Measurements from ENCODE around the gene MAP3K8.
A peak's percentile ranks its signal among the peaks of the same experiment; 100 is the strongest.
"Not testable (repeated sequence)": the region's sequence is repeated elsewhere in the genome, so short reads cannot be mapped to it uniquely, and the experiment has no call there.

The MAP3K8 gene

DNA sequence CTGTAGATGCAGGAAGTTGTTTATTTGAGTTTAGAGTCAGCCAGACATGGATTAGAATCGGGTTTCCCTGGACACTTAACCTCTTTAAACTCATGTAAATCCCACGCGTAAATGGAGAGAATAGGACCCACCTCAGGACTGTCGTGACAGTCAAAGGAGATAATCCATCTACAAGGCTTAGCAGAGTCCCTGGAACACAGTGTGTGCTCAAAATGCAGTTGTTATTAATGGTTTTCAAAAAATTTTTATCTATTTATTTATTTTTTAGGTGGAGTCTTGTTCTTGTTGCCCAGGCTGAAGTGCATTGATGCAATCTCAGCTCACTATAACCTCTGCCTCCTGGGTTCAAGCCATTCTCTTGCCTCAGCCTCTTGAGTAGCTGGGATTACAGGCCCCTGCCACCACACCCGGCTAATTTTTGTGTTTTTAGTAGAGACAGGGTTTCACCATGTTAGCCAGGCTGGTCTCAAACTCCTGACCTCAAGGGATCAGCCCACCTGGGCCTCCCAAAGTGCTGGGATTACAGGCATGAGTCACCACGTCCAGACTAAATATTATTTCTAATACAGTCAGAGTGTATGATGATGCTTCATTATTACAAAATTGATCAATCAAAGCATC is 10.2 kb upstream of the MAP3K8 start:
- DNase-seq = not testable (repeated sequence)

GRCh38 chr10:30425336-30426075 is 8.5 kb upstream of the MAP3K8 start:
- no peak for DNase-seq

- DNase-seq = no peak
These were observed 3.3 kb upstream of the MAP3K8 start for GRCh38 chr10:30430544-30431298.

GRCh38 chr10:30431435-30431911 is 2.5 kb upstream of the MAP3K8 start:
- DNase-seq = peak; percentile 38

- peak; percentile 31 for DNase-seq
These were observed 1.2 kb upstream of the MAP3K8 start for GRCh38 chr10:30432622-30433305.

GRCh38 chr10:30433306-30433729 is 666 bp upstream of the MAP3K8 start:
- DNase-seq = peak; percentile 88

DNA sequence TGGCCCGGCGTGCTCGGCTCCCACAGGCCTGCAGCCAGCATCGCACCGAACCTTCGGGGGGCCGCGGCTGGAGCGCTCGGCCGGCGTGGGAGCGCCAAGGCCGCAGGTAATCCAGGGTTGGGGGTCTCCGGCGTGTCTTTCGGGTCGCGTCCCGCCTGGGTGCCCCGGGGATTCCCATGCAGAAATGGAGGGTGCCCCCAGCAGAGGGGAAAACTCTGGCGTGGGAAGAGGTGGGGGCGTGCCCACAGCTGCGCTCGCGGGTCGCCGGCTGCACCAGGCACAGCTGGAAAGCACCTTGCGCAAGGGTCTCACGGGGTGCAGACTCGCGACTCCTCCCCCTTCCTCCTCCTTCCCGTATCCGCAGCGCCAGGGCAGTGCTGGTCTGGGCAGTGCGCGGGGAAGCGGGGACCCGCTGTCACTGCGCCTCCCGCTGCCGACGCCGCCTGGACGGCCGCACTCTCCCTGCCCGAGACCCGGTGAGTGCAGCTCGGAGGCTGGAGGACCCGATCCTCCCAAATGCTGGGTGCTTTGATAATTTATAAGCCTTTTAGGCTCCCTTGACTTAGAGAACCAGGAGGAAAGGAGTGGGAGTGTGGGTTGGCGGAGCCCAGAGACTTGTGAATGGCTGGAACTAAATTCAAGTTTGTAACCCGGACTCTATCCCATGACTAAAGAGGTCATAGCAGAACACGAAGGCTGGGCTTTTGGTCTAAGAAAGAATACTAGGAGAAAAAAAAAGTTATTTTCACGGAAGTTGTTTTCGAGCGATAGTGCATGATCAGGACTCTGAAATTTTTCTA is 489 bp downstream of the MAP3K8 start:
- DNase-seq = peak; percentile 86

- peak; percentile 57 for DNase-seq
These were observed 1.1 kb downstream of the MAP3K8 start for GRCh38 chr10:30435073-30435422.

DNA sequence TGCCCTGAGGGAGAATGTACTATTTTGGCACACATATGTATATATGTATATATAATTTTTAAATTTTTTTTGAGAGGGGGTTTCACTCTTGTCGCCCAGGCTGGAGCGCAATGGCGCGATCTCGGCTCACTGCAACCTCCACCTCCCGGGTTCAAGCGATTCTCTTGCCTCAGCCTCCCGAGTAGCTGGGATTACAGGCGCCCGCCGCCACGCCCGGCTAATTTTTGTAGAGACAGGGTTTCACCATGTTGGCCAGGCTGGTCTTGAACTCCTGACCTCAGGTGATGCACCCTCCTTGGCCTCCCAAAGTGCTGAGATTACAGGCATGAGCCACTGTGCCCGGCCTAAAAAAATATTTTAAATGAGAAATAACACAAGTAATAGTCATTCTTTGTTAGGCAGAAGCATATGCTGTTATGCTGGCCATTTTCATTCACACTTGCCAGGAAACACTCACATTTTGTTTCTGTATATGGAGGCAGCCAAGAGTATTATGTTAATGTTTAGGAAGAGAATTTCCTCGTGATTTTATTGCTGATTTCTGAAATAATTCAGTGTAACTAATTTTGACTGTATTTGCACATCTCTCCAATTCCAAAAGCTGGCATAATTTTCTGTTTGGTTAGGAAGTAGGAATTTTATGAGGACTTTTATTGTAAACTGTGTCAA is 1.6 kb downstream of the MAP3K8 start:
- DNase-seq = not testable (repeated sequence)

DNA sequence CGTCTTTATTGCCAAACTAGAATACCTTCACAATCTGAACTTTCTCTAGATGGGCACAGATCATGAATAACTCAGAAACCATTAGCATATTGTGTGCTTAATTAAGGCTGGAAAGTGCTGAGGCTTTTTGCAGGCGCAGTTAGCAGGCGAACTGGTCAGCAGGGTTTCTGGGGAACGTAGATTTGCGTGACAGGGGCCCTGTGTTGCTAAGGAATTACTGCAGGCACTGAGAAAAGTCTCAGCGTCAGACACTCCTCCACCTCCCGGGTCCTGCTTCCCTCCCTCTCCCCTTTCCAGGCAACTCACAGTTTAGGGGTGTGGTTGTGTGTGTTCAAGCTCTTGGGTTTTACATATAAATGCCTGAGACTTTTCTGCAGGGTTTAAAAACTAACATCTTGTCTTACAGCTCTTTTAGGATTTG is 2.2 kb downstream of the MAP3K8 start:
- peak; percentile 77 for DNase-seq

DNA sequence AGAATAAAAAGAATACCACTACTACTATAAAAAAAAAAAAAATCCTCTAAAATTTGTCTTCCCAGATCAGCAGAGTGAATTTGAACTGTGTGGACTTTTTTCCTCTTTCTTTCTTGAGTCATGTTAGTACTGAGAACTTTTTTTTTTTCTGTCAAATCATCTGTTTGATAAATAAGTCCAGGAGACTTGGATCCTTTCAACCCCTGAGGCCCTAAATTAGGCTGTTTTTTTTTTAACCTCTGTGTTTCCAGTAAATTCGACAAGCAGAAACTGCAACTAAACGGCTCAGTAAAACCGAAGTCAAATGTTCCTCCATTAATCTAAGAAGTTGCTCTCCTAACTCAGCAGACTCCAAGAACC is 2.7 kb downstream of the MAP3K8 start:
- no peak for DNase-seq

GRCh38 chr10:30437031-30437841 is 3.3 kb downstream of the MAP3K8 start:
- no peak for DNase-seq

- no peak for DNase-seq
These were observed 4.3 kb downstream of the MAP3K8 start for GRCh38 chr10:30438021-30438850.

DNA sequence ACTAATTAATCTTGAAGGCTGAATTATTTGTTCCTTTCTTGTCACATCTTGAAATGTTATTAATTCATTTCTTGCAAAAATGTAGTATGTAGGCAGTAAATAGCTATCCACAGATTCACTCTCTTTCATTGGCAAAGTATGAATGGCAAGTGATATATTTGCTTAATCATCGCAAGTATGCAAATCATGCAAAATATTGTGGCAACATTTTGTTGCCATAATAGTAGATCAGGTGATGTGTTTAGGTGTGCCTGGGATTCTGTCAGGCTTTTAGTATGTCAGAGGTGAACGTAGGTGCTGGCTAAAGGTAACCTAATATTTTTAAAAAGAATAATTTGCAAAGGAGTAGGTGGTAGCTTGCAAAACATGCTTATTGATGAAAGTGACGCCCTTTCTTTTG is 5.9 kb downstream of the MAP3K8 start:
- DNase-seq = no peak

- no peak for DNase-seq
These were observed 8.1 kb downstream of the MAP3K8 start for GRCh38 chr10:30442019-30442606.

- DNase-seq = no peak
These were observed 9.1 kb downstream of the MAP3K8 start for GRCh38 chr10:30443049-30443448.

DNA sequence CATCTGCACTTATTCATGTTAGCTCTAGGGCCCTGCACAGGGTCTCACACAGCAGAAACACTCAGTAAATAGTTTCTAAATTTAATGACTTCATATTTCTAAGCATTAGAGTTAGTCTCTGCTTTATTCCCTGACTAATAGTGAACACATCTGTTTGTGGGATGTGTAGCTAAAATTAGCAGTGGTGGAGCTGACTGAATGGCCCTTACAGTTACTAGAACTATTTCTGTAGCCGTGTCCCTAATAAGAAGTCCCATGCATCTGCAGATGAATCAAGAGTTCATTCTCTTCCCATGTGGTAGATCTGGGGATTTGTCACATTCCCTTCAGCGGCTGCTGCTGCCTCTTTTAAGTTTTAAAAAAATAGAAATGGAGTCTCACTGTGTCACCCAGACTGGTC is 11.7 kb downstream of the MAP3K8 start:
- DNase-seq = no peak

DNA sequence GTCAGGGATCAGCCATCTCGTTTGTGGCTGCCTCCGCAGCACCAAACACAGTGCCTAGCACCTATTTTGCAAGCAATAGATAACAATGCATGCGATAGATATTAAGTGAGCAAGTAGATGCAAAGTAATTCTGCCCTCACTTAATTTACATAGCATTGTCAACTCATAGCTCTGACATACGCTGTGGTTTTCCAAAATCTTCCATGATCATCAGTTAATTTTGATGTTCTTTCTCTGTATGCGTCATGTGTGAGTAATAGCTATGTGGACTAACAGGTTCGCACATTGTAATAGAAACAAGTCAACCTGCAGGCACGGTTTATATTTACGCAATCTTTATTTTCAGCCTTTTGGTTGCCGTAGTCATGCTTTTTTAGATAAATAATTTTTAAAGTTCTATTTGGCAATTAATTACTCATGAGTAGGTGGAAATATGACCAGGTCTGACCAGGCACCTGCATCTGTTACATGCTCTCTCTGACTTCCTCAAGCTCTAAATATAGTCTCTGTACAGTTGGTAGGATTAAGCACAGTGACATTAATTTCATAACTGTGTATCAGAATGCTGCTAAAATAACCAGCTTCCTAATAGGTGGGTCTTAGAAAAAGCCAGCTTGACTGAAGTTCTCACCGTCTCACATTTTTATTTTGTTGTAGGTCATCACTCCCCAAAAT is 13.3 kb downstream of the MAP3K8 start:
- DNase-seq = no peak

DNA sequence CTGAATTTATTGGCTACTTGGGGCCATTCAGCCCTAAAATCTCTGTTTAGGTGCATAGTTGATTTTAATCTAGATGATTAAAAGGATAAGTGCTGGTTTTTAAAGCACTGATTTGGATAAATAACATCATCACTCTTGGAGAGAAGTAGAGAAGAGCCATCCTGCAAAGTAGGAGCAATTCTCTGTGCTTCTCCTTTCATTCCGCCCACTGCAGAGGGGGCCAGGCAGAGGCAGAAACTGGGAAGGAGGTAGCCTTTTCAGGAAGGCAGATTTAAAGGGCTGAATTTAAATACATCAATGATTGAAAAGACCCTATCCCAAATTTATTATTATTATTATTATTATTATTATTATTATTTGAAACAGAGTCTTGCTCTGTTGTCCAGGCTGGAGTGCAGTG is 14.1 kb downstream of the MAP3K8 start:
- DNase-seq = no peak
